Measurements from ENCODE around the gene DOCK1. TPM values are rescaled to one million over a fixed set of nuclear protein-coding genes. Genes with fewer than 3 reads are reported as not detected.

DOCK1 gene
- total RNA-seq, 2 experiments from 2014 or later, result 0.14 to 0.18 TPM

DNA sequence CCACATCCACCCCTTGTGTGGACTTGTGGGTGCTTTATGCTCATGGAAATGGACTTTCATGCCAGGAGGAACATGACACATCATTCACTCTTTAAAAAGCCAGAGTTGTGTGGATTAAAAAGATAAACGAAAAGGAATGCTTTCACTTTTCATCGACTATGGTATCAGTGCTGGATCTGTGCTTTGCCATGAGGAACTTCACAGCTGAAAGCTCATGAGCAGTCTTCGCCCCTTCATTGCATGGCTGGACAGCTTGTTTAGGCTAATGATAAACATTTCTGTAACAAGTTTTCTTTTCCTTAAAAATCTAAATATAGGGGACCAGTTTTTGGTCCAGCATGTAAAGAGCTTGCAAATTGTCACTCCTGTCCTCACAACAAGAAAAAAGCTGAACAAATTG lies 470.2 kb downstream of the DOCK1 start:
- intact Hi-C loops (cut with micrococcal nuclease), result no loop called here
- Mint-ChIP-seq H3K4me1 (ENCODE audit: low read depth) (no peaks in the 10 kb centered on the region), H3K9me3 (no peaks in the 10 kb centered on the region), H3K4me3 (no peak overlapping the region), H3K27me3 (no peaks in the 10 kb centered on the region), H3K27ac (no peak overlapping the region), H3K36me3 (ENCODE audit: low read depth) (no peaks in the 10 kb centered on the region)
- ATAC-seq, result no peak
- TF ChIP-seq, protein P1, sequence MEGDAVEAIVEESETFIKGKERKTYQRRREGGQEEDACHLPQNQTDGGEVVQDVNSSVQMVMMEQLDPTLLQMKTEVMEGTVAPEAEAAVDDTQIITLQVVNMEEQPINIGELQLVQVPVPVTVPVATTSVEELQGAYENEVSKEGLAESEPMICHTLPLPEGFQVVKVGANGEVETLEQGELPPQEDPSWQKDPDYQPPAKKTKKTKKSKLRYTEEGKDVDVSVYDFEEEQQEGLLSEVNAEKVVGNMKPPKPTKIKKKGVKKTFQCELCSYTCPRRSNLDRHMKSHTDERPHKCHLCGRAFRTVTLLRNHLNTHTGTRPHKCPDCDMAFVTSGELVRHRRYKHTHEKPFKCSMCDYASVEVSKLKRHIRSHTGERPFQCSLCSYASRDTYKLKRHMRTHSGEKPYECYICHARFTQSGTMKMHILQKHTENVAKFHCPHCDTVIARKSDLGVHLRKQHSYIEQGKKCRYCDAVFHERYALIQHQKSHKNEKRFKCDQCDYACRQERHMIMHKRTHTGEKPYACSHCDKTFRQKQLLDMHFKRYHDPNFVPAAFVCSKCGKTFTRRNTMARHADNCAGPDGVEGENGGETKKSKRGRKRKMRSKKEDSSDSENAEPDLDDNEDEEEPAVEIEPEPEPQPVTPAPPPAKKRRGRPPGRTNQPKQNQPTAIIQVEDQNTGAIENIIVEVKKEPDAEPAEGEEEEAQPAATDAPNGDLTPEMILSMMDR (IDR thresholded peaks at IDR 0.05), result no peak
- POLR2A ChIA-PET, result no interaction called here
- CTCF ChIA-PET, result no interaction called here
- DNase-seq, result no peak

DNA sequence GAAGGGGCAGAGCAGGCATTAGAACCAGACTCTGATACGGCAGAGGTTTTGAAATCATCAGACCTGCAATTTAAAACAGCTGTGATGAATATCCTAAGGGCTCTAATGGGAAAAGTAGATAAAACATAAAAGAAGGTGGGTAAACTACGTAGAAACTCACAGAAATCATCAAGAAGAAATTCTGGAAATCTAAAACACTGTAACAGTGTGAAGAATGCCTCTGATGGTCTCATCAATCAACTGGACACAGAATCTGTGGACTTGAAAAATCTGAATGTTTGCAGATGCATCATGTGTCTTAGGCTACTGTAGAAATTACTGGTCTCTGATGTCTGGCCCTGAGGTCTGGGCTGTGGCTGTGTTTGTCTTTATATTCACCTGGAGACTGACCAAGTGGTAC lies 470.8 kb downstream of the DOCK1 start:
- ATAC-seq, result no peak
- Mint-ChIP-seq H3K4me1 (ENCODE audit: low read depth) (no peaks in the 10 kb centered on the region), H3K27me3 (no peaks in the 10 kb centered on the region), H3K9me3 (no peaks in the 10 kb centered on the region), H3K36me3 (ENCODE audit: low read depth) (no peaks in the 10 kb centered on the region), H3K27ac (no peak overlapping the region), H3K4me3 (no peak overlapping the region)
- intact Hi-C loops (cut with micrococcal nuclease), result no loop called here
- ChIA-PET POLR2A (no interaction called here), CTCF (no interaction called here)
- TF ChIP-seq, protein P1 (IDR thresholded peaks at IDR 0.05), result no peak
- no peak for DNase-seq

DNA sequence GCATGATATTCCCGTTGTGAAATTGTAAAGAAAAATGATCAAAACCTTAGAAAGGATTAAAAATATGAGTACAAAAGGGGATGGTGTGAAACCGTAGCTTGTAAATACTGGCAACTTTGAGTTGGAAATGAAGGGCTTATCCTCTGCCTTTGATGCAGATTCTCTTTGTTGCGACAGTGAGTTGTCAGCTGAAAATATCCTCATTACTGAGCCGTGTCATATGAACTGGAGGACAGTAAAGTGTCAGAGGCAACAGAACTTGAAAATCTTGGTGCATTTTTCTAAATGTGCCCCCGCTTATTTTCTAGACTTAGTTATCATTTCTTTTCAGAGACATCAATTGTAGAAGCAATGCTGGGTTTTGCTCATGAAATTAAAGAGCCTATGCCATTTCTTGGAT lies 473.4 kb downstream of the DOCK1 start:
- CTCF ChIA-PET, result no interaction called here
- DNase-seq, result no peak
- no peaks in the 10 kb centered on the region for H3K27me3 Mint-ChIP-seq
- POLR2A ChIA-PET, result no interaction called here
- H3K4me3 Mint-ChIP-seq, result no peak overlapping the region
- intact Hi-C loops (cut with micrococcal nuclease), result no loop called here
- H3K9me3 Mint-ChIP-seq, result no peaks in the 10 kb centered on the region
- no peaks in the 10 kb centered on the region for H3K4me1 Mint-ChIP-seq (ENCODE audit: low read depth)
- TF ChIP-seq, protein P1 (IDR thresholded peaks at IDR 0.05), result no peak
- H3K36me3 Mint-ChIP-seq (ENCODE audit: low read depth), result no peaks in the 10 kb centered on the region
- H3K27ac Mint-ChIP-seq, result no peak overlapping the region
- ATAC-seq, result no peak

DNA sequence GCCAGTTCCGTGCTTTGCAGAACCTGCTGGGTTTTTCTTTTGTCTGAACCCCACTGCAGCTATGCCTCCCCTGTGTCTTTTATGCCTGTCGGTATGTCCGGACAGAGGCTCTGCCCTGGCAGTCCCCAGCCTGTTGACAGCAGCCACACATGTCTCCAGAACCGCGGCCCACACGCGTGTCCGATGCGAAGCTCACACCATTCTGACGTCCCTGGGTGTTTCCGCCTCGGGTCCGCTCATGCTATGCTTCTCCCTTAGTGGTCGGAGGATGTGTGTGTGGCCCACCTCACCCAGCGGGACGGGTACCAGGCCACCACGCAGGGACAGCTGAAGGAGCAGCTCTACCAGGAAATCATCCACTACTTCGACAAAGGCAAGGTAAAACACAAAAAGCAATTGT lies 479.3 kb downstream of the DOCK1 start:
- TF ChIP-seq, protein P1 (IDR thresholded peaks at IDR 0.05), result no peak
- intact Hi-C loops (cut with micrococcal nuclease), result no loop called here

DNA sequence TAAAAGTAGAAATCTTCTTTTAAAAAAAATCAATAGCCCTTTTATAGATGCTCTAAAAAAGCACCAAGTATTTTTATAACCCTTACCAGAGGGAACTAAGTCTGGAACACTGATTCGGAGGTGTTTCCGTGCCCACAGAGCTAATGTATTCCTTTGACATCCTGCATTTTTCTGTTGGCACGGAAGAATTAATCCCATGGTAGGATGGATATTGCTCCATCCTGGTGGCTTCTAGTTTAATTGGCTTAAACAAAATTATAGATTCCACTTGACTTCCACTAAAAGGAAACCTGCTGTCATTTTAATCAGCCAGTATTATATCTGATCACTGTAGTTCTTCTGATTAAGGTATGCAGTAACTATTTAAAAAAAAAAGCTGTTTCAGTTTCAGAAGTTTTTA lies 479.8 kb downstream of the DOCK1 start:
- no peak overlapping the region for H3K27ac Mint-ChIP-seq
- ATAC-seq (no peak), DNase-seq (no peak)
- TF ChIP-seq, protein P1 (IDR thresholded peaks at IDR 0.05), result no peak
- intact Hi-C loops (cut with micrococcal nuclease), result no loop called here
- H3K4me1 Mint-ChIP-seq (ENCODE audit: low read depth), result no peaks in the 10 kb centered on the region
- no peaks in the 10 kb centered on the region for H3K36me3 Mint-ChIP-seq (ENCODE audit: low read depth)
- ChIA-PET POLR2A (no interaction called here), CTCF (no interaction called here)
- no peak overlapping the region for H3K4me3 Mint-ChIP-seq
- H3K9me3 Mint-ChIP-seq, result no peaks in the 10 kb centered on the region
- peaks cover 1% of the 10 kb centered on the region for H3K27me3 Mint-ChIP-seq

More for the DNA sequence above, 479.3 kb downstream of the DOCK1 start:
- Mint-ChIP-seq H3K27ac (no peak overlapping the region), H3K4me1 (ENCODE audit: low read depth) (no peaks in the 10 kb centered on the region), H3K27me3 (peaks cover 1% of the 10 kb centered on the region), H3K9me3 (no peaks in the 10 kb centered on the region), H3K4me3 (no peak overlapping the region), H3K36me3 (ENCODE audit: low read depth) (no peaks in the 10 kb centered on the region)
- ATAC-seq (no peak), DNase-seq (no peak)
- POLR2A ChIA-PET, result no interaction called here
- CTCF ChIA-PET, result no interaction called here
